Right lobe of liver (tissue), 4 donors: ENCODE data around the gene PIK3R5.

Experiments used
- POLR2A ChIP-seq: fragments of 450-650 bp; IDR thresholded peaks from one replicate; pipeline ENCODE4 v1.6.1; 2017; ENCODE audit warnings: antibody characterized with exemption, mild to moderate bottlenecking
- TF ChIP-seq, protein P1 (sequence below), 4 donors: fragments of 200-600 bp in 3 of 4; fragments of 450-650 bp in 1 of 4; IDR thresholded peaks; one replicate each; pipeline versions ENCODE4 v1.5.1 to v1.8.0; 2016 to 2022; ENCODE audit warnings: antibody characterized with exemption in 4 of 4, mild to moderate bottlenecking in 2 of 4
- donor health status: DM: no; HTN: no; CAD: no.
- donor health status: DM: no; HTN: no; CAD: no.
- donor health status: DM: no; HTN: yes; CAD: no.

DNA sequence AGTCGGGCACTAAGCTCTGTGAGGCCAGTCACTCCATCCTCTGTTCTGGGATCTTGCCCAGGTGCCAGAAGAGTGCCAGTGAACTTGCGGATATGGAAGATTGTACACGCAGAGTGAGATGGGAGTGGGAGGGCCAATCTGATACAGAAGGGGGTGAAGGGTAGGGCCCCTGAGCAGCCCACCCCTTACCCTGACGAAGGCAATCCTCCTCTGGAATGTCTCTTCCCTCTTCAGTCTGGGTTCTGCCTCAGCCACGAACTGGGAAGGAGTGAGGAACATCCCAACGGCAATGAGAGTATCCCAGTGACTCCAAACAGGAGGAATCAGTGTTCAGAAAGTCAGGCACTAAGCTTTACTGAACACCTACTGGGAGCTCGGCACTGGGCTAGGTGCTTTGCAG lies 86.1 kb downstream of the PIK3R5 start:
- TF ChIP-seq, protein P1, sequence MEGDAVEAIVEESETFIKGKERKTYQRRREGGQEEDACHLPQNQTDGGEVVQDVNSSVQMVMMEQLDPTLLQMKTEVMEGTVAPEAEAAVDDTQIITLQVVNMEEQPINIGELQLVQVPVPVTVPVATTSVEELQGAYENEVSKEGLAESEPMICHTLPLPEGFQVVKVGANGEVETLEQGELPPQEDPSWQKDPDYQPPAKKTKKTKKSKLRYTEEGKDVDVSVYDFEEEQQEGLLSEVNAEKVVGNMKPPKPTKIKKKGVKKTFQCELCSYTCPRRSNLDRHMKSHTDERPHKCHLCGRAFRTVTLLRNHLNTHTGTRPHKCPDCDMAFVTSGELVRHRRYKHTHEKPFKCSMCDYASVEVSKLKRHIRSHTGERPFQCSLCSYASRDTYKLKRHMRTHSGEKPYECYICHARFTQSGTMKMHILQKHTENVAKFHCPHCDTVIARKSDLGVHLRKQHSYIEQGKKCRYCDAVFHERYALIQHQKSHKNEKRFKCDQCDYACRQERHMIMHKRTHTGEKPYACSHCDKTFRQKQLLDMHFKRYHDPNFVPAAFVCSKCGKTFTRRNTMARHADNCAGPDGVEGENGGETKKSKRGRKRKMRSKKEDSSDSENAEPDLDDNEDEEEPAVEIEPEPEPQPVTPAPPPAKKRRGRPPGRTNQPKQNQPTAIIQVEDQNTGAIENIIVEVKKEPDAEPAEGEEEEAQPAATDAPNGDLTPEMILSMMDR (IDR thresholded peaks at IDR 0.05) = no peak
- no peak for TF ChIP-seq POLR2A
